HT1080 (cell line): Measurements from ENCODE around the gene NANOS2. TPM values are rescaled to one million over a fixed set of nuclear protein-coding genes. Genes with fewer than 3 reads are reported as not detected.
"Not testable (repeated sequence)": the region's sequence is repeated elsewhere in the genome, so short reads cannot be mapped to it uniquely, and the experiment has no call there.

Experiments used
- DNase-seq: peaks from one replicate; pipeline ENCODE4 v3.0.0-alpha.2; 2015; ENCODE audit warnings: low read depth
- total RNA-seq: library from RNA; depleted of rRNA; stranded (reverse); fragments of >200 nt; shearing (Covaris generic); gene quantifications from 2 replicates; pipeline ENCODE4 v1.2.3, GENCODE V29; 2014; rRNA removed

Gene NANOS2
- total RNA-seq, 1 experiment from 2014 or later, result not detected

DNA sequence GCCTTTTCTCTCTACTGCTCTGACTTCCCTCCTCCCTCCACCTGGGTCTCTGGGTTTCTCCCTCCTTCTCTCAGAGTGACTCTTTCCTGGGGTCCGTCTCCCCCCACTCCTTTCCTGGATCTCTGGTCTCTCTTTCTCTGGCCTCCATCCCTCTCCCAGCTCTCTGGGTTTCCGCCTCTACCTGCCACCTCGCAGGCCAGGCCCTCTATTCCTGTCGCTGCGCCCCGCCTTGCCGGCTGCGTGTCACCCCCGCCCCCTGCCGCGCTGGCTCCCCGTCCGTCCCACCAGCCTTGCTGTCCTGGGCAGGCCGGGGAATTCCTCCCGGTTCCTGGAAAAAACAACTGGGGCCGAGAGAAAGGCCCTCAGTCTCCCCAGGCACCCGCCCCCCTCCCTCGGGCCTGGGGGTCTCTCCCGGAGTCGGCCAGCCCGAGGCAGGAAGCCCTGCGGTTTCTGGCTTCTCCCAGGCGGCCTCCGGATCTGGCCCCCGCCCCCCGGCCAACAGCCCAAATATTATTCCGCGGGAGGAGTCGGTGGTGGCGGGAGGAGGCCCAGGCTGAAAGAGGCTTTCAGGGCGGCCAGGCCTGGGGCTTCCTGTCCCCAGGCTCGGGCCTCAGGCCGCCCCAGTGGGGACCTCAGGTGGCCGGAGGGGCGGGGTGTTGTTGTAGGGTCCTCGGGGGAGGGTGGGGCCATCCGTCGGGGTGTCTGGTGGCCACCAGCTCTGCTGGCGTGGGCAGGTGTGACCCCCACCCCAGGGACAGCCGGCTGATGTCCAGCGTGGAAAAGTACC, 38.0 kb downstream of the NANOS2 start:
- DNase-seq, result no peak

DNA sequence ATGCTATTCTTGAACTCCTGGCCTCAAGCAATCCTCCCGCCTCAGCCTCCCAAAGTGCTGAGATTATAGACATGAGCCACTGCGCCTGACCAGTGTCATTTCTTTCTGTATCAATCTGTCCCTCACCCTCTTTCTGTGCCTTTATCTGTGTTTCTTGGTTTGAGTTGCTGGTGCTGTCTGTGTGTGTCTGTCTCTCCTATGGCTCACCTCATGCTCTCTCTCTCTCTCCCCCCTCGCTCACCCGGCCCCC, 38.5 kb downstream of the NANOS2 start:
- DNase-seq, result no peak

DNA sequence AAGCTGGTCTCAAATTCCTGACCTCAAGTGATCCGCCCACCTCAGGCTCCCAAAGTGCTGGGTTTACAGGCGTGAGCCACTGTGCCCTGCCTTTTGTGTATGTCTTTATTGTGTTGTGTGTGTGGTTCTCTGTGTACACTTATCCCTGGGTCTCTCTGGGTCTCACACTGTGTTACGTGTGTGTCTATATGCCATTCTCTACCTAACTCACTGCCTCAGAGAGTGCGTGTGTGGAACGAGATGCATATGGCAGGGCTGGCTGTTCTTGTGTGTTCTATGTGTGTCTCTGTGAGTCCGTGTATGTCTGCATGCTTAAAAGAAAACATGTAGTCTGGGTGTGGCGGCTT, 40.0 kb downstream of the NANOS2 start:
- no peak for DNase-seq

DNA sequence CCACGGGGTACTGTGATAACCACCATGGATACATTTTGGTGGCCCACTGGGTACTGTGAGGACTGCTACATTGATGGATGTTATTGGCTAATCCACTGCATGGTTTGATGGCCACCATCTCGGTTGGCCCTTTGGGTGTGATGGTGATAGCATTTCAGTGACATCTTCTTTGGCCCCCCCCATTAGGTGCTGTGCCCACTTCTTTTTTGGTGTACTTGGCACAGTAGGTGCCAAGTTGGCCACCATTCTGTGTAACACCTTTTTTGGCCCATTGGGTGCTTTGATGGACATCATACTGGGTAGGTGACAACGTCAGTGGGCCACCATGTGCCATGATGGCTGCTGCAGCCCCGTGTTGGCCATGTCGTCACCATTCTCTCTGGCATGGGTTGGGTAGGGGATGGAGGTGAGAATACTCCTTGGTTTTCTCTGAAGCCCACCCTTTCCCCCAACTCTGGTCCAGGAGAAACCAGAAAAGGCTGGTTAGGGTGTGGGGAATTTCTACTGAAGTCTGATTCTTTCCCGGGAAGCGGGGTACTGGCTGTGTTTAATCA, 41.3 kb downstream of the NANOS2 start:
- DNase-seq, result no peak

DNA sequence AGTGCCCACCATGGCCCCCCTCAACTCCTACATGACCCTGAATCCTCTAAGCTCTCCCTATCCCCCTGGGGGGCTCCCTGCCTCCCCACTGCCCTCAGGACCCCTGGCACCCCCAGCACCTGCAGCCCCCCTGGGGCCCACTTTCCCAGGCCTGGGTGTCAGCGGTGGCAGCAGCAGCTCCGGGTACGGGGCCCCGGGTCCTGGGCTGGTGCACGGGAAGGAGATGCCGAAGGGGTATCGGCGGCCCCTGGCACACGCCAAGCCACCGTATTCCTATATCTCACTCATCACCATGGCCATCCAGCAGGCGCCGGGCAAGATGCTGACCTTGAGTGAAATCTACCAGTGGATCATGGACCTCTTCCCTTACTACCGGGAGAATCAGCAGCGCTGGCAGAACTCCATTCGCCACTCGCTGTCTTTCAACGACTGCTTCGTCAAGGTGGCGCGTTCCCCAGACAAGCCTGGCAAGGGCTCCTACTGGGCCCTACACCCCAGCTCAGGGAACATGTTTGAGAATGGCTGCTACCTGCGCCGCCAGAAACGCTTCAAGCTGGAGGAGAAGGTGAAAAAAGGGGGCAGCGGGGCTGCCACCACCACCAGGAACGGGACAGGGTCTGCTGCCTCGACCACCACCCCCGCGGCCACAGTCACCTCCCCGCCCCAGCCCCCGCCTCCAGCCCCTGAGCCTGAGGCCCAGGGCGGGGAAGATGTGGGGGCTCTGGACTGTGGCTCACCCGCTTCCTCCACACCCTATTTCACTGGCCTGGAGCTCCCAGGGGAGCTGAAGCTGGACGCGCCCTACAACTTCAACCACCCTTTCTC, 42.3 kb downstream of the NANOS2 start:
- DNase-seq, result no peak

DNA sequence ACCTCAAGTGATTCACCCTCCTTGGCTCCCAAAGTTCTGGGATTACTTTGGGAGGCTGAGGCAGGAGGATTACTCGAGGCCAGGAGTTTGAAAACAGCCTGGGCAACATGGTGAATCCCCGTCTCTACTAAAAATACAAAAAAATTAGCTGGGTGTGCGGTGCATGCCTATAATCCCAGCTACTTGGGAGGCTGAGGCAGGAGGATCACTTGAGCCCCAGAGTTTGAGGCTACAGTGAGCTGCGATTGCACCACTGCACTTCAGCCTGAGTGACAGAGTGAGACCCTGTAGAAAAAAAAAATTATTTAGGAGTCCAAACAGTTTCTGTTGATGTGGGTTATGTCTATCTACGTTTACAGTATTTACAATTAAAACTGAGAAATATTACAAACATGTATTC, 43.8 kb downstream of the NANOS2 start:
- no peak for DNase-seq

DNA sequence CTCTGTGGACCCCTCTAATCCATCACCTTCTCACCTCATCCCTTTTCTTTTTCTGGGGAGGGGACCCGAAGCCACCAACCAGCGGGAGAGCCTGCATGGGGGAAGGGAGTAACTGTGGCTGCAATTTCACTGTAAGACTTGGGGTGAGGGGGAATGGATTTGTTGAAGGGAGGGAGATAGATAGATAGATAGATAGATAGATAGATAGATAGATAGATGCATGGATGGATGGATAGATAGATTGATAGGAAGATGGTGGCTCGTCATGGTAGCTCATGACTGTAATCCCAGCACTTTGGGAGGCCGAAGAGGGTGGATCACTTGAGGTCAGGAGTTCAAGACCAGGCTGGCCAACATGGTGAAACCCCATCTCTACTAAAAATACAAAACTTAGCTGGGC, 47.3 kb downstream of the NANOS2 start:
- not testable (repeated sequence) for DNase-seq

DNA sequence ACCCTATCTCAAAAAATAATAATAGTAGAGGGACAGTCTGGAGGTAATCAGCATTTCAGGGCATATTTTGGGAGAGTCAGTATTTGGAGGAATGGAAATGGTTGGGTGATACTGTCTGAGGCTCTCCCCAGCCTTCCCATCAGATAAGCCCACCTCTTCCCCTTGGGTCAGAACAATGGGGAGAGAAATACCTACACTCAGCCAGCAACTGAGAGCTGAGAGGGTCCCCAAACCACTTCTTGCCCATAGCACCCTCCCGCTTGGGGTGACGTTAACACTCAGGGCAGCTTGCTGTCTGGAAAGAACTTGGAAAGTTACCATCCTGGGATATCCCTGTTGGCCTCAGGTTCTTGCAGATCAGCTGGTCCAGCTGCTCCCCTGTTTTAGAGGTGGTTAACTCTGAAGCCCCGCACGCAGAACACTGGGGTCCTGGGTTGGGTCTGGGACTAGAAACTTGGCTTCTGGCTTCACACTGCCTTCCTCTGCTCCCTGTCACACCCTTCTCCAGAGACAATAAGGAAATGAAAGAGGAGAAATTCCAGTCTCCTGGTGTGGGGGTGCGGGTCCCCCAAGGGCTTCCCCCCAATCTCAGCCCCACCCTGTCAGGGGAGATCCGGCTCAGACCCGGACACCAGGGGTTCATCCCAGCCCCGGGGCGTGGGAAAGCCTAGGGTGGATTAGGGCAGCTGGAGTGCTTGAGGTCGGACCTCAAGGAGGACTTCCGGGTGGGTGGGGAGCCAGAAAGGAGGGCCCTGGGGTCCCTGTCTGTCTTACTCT, 48.0 kb downstream of the NANOS2 start:
- no peak for DNase-seq

DNA sequence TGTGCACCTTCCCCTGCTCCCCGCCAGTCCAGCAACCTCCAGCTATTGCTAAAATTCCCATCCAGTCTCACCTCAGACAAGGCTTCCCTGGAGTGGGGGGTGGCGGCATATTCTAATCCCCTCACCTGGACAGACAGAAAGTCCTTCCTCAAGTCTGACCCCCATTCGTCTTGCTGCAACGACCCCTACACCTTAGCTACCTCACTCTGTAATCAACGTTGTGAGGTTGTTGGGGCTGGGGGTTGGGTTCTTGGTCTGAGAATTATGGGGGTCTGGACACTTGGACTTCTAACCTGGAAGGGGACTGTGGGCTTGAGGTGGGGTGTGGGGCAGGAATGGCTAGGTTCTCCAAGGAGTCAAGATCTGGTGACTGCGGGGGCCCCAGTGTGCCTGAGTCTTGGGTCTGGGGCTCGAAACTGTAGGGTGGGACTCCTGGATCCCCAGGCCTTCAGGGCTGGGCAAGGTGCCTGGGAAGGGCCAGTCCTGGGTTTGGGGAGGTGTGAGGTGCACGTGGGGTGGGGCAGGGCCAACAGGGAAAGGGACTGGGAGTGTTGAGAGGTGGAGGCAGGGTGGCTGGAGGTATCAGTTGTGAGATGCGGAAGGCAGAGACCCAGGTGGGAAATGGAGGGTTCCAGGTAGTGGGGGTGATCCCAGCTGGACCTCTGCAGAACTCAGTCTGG, 49.2 kb downstream of the NANOS2 start:
- DNase-seq, result no peak

DNA sequence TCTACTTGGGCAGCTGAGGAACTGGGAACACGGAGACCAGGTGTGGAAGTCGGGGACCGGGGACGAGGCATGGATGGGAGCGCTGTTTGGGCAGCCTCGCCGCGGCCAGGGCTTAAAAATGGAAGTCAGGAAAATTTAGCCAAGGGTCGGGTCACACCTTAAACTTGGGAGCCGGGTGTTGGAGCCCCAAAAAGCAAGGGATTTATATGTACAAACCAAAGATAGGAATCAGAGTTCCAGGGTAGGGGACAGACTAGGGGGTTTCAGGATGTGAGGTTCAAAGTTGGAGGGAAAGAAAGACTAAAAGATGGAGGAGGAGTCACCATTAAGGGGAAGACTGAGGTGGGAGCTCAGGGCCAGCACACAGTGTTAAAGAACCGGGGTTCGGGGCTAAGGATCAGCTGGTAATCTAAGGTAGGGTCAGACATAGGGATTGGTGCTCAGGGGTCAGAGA, 49.9 kb downstream of the NANOS2 start:
- DNase-seq, result no peak

DNA sequence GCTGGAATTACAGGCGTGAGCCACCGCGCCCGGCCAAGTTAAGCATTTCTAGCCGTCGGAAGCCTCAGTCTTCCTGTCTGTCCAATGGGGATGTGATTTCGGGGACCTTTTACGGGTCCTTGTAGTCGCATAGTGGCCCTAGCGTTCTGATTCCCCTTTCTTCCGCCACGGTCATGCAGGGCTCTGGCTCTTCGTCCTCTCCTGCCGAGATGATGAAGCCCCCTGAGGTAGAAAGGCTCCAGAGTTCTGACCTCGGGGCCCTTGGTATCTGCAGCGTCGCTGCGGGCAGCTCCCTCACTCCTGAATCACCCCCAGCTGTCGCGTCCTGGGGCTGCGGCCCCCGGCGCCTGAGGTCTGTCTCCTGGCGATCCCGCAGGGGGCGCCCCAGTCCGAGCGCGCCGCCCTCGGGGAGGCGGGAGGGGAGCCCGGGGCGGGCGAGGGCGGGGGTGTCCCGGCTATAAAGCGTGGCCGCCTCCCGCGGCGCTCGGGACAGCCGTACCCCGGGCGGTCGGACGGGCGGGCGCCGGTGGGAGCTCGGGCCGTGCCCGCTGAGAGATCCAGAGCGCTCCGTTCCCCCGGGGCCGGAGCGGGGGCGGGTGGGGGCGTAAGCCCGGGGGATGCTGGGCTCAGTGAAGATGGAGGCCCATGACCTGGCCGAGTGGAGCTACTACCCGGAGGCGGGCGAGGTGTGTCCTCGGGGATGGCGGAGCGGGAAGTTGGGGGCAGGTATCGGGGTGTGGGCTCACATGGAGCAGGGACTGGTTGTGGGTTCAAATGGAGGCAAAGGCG, 50.5 kb downstream of the NANOS2 start, which contains the start of gene FOXA3:
Gene FOXA3, plus strand, starts transcription at position 487 of the 789 bp plus-strand sequence. Its CDS starts 131 bp downstream, at position 618.
- DNase-seq, result peak; percentile 58

DNA sequence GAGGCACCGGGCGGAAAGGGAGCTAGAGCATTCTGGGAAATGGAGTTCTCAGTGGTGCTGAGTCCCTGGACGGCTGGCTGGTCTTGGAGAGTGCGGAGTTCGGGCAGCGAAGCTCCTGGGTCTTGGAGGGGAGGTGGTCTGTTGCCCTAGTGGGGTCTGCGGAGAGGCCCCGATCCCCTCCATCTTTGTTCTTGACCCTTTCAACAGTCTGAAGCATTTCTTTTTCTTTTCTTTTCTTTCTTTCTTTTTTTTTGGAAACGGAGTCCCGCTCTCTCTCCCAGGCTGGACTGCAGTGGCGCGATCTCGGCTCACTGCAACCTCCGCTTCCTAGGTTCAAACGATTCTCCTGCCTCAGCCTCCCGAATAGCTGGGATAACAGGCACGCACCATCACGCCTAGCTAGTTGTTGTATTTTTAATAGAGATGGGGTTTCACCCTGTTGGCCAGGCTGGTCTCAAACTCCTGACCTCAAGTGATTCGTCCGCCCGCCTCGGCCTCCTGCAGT, 51.2 kb downstream of the NANOS2 start:
- DNase-seq, result no peak

Other genes starting within 250 kb of the NANOS2 start
- gene GIPR, start 246.6 kb downstream of the NANOS2 start, total RNA-seq, result 0.07 and 0.23 TPM in 2 replicates
- 612 and 1,194 TPM in 2 replicates for gene SNRPD2, start 222.8 kb downstream of the NANOS2 start, total RNA-seq
- 16.9 and 20.9 TPM in 2 replicates for gene QPCTL, start 222.1 kb downstream of the NANOS2 start, total RNA-seq
- gene FBXO46, start 183.9 kb downstream of the NANOS2 start, total RNA-seq, result 9.5 and 14.2 TPM in 2 replicates
- 0.07 and 0.37 TPM in 2 replicates for gene MEIOSIN, start 181.3 kb downstream of the NANOS2 start, total RNA-seq
- 7.7 and 10.2 TPM in 2 replicates for gene SIX5, start 145.5 kb downstream of the NANOS2 start, total RNA-seq
- gene DMPK, start 132.3 kb downstream of the NANOS2 start, total RNA-seq, result 7.0 and 10.1 TPM in 2 replicates
- gene DMWD, start 121.9 kb downstream of the NANOS2 start, total RNA-seq, result 35.9 and 44.3 TPM in 2 replicates
- gene RSPH6A, start 99.5 kb downstream of the NANOS2 start, total RNA-seq, result 0.13 TPM in 1 of 2 replicates, not detected in the other
- 73.4 and 89.3 TPM in 2 replicates for gene SYMPK, start 51.6 kb downstream of the NANOS2 start, total RNA-seq
- 2.2 and 2.8 TPM in 2 replicates for gene FOXA3, start 50.5 kb downstream of the NANOS2 start, total RNA-seq
- gene IRF2BP1, start 28.6 kb downstream of the NANOS2 start, total RNA-seq, result 57.1 and 57.4 TPM in 2 replicates
- gene MYPOP, start 12.2 kb downstream of the NANOS2 start, total RNA-seq, result 2.2 and 4.4 TPM in 2 replicates
- 0.47 and 0.59 TPM in 2 replicates for gene NOVA2, start 59.1 kb upstream of the NANOS2 start, total RNA-seq
- gene CCDC61, start 80.7 kb upstream of the NANOS2 start, total RNA-seq, result 4.7 and 8.7 TPM in 2 replicates
- gene PGLYRP1, start 108.3 kb upstream of the NANOS2 start, total RNA-seq, result not detected in 2 replicates
- not detected in 2 replicates for gene IGFL4, start 126.2 kb upstream of the NANOS2 start, total RNA-seq
- 1.7 and 1.9 TPM in 2 replicates for gene IGFL3, start 209.9 kb upstream of the NANOS2 start, total RNA-seq
- not detected in 2 replicates for gene IGFL2, start 233.5 kb upstream of the NANOS2 start, total RNA-seq